Breast epithelium (tissue), 3 donors: ENCODE results near the gene XG.
"Not testable (repeated sequence)": the region's sequence is repeated elsewhere in the genome, so short reads cannot be mapped to it uniquely, and the experiment has no call there.

Source experiments
- POLR2A ChIP-seq: fragments of 450-650 bp; IDR thresholded peaks from one replicate; pipeline ENCODE4 v1.6.1; 2016; ENCODE audit warnings: antibody characterized with exemption, mild to moderate bottlenecking, moderate library complexity
- POLR2AphosphoS5 ChIP-seq, 3 donors: sonication (generic); formaldehyde crosslinking; IDR thresholded peaks; one replicate each; pipeline ENCODE4 v1.6.1; 2017; ENCODE audit warnings: antibody characterized with exemption in 3 of 3
- TF ChIP-seq, protein P1 (sequence below), 3 donors: fragments of 450-650 bp; IDR thresholded peaks; one replicate each; pipeline ENCODE4 v1.5.1; 2016 to 2017; ENCODE audit warnings: antibody characterized with exemption in 3 of 3, mild to moderate bottlenecking in 3 of 3, moderate library complexity in 3 of 3

DNA sequence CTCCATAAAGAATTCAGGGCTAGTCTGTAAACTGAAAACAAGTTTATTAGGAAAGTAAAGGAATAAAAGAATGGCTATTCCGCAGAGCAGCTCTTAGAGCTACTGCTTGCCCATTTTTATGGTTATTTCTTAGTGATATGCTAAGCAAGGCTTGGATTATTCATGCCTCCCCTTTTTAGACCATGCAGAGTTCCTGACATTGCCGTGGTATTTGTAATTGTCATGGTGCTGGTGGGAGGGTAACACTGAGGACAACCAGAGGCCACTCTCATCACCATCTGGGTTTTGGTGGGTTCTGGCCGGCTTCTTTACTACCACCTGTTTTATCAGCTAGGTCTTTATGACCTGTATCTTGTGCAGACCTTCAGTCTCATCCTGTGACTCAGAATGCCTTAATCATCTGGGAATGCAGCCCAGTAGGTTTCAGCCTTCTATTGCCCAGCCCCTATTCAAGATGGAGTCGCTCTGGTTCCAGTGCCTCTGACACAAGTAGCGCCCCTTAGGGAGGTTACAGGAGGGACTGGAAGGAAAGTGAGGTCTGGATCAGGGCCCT is 3.4 kb downstream of the XG start:
- not testable (repeated sequence) for TF ChIP-seq POLR2AphosphoS5 (IDR thresholded peaks at IDR 0.05); POLR2A
- TF ChIP-seq, protein P1, sequence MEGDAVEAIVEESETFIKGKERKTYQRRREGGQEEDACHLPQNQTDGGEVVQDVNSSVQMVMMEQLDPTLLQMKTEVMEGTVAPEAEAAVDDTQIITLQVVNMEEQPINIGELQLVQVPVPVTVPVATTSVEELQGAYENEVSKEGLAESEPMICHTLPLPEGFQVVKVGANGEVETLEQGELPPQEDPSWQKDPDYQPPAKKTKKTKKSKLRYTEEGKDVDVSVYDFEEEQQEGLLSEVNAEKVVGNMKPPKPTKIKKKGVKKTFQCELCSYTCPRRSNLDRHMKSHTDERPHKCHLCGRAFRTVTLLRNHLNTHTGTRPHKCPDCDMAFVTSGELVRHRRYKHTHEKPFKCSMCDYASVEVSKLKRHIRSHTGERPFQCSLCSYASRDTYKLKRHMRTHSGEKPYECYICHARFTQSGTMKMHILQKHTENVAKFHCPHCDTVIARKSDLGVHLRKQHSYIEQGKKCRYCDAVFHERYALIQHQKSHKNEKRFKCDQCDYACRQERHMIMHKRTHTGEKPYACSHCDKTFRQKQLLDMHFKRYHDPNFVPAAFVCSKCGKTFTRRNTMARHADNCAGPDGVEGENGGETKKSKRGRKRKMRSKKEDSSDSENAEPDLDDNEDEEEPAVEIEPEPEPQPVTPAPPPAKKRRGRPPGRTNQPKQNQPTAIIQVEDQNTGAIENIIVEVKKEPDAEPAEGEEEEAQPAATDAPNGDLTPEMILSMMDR (IDR thresholded peaks at IDR 0.05) = not testable (repeated sequence)
